Measurements from ENCODE around the gene GNMT. TPM values are rescaled to one million over a fixed set of nuclear protein-coding genes. Genes with fewer than 3 reads are reported as not detected.

The GNMT gene
- total RNA-seq, 2 donors from 2014 or later: 3.3 to 4.1 TPM

DNA sequence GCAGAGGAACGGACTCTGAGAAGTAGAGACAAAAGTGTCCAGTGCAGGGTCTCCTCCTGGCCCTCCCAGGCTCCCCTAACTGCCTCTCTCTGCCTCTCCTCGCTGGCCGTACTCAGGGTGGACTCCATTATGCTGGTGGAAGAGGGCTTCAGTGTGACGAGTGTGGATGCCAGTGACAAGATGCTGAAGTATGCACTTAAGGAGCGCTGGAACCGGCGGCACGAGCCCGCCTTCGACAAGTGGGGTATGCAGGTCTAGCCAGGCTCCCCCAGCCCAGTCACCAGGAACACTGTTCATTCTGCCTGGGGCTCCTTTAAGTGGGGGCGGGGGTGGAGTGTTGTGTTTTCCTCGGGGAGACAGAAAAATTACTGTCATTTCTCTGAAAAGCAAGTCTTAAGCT is 1.5 kb downstream of the GNMT start:
- Histone ChIP-seq H3K27ac (no peak overlapping the region), H3K4me1 (peaks cover 0 to 18% of the 10 kb centered on the region in 2 donors), H3K36me3 (peaks cover 35% of the 10 kb centered on the region), H3K4me3 (no peak overlapping the region), H3K9me3 (no peaks in the 10 kb centered on the region), H3K27me3 (no peaks in the 10 kb centered on the region)
- TF ChIP-seq, protein P1, sequence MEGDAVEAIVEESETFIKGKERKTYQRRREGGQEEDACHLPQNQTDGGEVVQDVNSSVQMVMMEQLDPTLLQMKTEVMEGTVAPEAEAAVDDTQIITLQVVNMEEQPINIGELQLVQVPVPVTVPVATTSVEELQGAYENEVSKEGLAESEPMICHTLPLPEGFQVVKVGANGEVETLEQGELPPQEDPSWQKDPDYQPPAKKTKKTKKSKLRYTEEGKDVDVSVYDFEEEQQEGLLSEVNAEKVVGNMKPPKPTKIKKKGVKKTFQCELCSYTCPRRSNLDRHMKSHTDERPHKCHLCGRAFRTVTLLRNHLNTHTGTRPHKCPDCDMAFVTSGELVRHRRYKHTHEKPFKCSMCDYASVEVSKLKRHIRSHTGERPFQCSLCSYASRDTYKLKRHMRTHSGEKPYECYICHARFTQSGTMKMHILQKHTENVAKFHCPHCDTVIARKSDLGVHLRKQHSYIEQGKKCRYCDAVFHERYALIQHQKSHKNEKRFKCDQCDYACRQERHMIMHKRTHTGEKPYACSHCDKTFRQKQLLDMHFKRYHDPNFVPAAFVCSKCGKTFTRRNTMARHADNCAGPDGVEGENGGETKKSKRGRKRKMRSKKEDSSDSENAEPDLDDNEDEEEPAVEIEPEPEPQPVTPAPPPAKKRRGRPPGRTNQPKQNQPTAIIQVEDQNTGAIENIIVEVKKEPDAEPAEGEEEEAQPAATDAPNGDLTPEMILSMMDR (IDR thresholded peaks at IDR 0.05): no peak
- DNase-seq (ENCODE audit: low spot score): no peak

DNA sequence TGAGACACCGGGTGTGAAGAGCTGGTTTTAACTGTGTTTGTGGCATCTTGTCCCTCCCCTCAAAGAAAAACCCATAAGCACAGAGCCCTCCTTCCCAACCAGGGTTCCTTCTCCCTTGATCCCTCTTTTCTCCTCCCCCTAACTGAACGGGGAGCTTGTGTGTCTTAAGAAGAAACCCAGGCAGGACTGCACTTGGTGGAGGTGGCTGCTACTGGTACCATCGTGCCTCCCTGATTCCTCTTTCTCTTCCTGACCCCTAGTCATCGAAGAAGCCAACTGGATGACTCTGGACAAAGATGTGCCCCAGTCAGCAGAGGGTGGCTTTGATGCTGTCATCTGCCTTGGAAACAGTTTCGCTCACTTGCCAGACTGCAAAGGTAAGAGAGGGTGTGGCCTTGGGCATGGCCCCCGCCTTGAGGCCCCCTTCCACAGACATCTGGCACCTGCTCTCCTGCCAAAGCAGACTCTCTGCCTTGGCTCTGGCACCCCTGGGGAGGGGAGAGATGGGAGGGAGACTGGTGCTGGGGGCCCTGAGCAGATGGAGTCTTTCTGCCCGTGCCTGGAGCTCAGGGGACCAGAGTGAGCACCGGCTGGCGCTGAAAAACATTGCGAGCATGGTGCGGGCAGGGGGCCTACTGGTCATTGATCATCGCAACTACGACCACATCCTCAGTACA is 2.1 kb downstream of the GNMT start:
- no peak overlapping the region for H3K4me3 ChIP-seq
- H3K4me1 ChIP-seq: peaks cover 0 to 18% of the 10 kb centered on the region in 2 donors
- DNase-seq (ENCODE audit: low spot score): no peak
- no peak overlapping the region for H3K27ac ChIP-seq
- TF ChIP-seq, protein P1 (IDR thresholded peaks at IDR 0.05): no peak
- no peaks in the 10 kb centered on the region for H3K27me3 ChIP-seq
- peaks cover 37% of the 10 kb centered on the region for H3K36me3 ChIP-seq
- H3K9me3 ChIP-seq: no peaks in the 10 kb centered on the region

DNA sequence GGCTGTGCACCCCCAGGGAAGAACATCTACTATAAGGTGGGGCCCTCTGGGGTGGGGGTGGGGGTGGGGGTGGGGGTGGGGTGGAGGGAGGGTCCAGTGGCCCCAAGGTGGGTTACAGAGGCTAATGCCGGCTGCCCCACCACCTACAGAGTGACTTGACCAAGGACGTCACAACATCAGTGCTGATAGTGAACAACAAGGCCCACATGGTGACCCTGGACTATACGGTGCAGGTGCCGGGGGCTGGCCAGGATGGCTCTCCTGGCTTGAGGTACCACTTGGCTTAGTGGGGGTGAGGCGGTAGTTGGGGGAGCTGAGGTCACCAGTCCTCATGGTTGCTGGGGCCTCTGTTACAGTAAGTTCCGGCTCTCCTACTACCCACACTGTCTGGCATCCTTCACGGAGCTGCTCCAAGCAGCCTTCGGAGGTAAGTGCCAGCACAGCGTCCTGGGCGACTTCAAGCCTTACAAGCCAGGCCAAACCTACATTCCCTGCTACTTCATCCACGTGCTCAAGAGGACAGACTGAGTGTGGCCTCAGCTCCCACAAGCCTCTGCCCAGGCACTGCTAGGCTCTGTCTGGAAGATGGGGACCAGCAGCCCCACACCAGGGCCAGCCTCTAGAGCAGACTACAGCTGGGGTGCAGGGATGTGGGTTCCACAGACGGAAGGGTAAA is 2.8 kb downstream of the GNMT start:
- Histone ChIP-seq H3K4me3 (no peak overlapping the region), H3K27me3 (no peaks in the 10 kb centered on the region), H3K4me1 (peaks cover 0 to 18% of the 10 kb centered on the region in 2 donors), H3K9me3 (no peaks in the 10 kb centered on the region), H3K36me3 (peaks cover 37% of the 10 kb centered on the region), H3K27ac (no peak overlapping the region)
- DNase-seq (ENCODE audit: low spot score): no peak
- TF ChIP-seq, protein P1 (IDR thresholded peaks at IDR 0.05): no peak

DNA sequence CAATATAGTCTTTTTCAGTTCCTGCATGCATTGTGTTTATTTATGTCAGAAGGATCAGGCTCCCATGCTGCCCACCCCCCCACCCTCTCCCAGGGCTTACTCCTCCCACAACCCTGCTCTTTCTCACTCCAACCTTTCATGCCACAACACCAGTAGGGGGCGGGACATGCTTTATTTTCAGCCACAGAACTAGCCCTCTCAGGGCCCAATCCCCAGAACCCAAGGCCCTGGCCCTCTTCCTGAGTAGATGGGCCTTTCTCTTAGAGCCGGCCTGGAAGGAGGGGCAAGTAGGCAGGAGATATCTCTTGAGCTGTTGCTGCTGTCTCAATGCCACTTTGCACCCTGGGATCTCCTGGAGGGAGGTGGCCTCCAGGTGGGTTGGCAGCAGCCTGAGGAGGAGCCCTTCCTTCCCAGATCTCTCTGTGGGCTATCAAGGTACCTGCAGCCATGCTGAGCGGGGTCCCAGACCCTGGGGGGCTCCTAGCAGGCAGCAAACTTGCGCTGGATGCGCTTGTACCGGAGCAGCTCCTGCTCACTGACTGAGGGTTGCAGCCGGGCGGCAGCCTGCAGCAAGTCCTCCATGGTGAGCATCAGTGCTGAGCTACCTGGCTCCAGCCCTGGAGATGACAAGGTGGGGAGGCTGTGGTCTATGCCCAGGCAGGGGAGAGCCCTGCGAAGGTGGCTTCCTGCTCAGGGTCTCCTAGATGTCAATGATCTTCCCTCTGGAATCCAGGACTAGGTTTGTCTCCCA is 3.5 kb downstream of the GNMT start:
- Histone ChIP-seq H3K36me3 (peaks cover 37% of the 10 kb centered on the region), H3K4me3 (no peak overlapping the region), H3K9me3 (no peaks in the 10 kb centered on the region), H3K27ac (no peak overlapping the region), H3K27me3 (no peaks in the 10 kb centered on the region), H3K4me1 (peaks cover 0 to 18% of the 10 kb centered on the region in 2 donors)
- TF ChIP-seq, protein P1 (IDR thresholded peaks at IDR 0.05): no peak
- DNase-seq (ENCODE audit: low spot score): no peak

DNA sequence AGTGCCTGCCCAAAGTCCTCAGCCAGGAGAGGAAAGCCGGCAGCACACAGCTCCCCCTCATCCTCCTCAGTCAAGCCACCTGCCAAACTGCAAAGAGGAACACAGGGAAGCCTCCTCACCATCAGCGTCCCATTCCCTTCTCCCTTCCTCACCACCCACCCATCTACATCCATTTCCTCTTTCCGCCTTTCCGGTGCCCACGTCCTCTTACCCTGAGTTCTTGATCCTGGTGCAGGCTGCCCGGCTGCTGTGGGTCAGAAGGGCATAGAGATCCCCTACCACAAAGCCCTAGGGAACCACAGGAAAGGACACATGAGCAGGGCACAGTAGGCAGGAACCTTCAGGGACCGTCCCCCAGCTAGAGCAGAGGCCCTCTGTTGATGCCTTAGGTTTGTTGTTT is 6.0 kb downstream of the GNMT start:
- DNase-seq (ENCODE audit: low spot score): no peak
- peaks cover 0 to 11% of the 10 kb centered on the region in 2 donors for H3K4me1 ChIP-seq
- H3K36me3 ChIP-seq: peaks cover 37% of the 10 kb centered on the region

More for the DNA sequence above, 6.0 kb downstream of the GNMT start:
- H3K9me3 ChIP-seq: no peaks in the 10 kb centered on the region
- no peaks in the 10 kb centered on the region for H3K27me3 ChIP-seq
- no peak overlapping the region for H3K4me3 ChIP-seq
- no peak overlapping the region for H3K27ac ChIP-seq
- TF ChIP-seq, protein P1 (IDR thresholded peaks at IDR 0.05): no peak
